HepG2 (cell line): ENCODE measurements around the gene NTMT1. TPM values are rescaled to one million over a fixed set of nuclear protein-coding genes. Genes with fewer than 3 reads are reported as not detected.

ENCODE experiments used
- ATAC-seq: fragments of 200-7000 bp; cut with Tn5 transposase; 3 replicates; pipeline ENCODE4 v1.9.1; 2020; ENCODE audit warnings: mild to moderate bottlenecking, moderate library complexity
- BruUV-seq: library from RNA; stranded (reverse); fragments of 400-500 nt; replicated peaks from 2 replicates; lab custom pipeline; 2021; lab: Mats Ljungman, UMichigan
- CTCF ChIA-PET: fragments of 300-600 bp; formaldehyde crosslinking; extraction: SDS; loops from one replicate; lab custom pipeline; 2021; ENCODE audit warnings: low total read pairs, inconsistent platforms, low intra/inter-chr PET ratio; lab: Yijun Ruan, JAX
- POLR2A ChIA-PET: fragments of 350-600 bp; sonication (Branson Sonifier 250); formaldehyde crosslinking; loops from one replicate; lab custom pipeline; 2020; ENCODE audit warnings: antibody characterized with exemption, inconsistent platforms; lab: Yijun Ruan, JAX
- DNase-seq: peaks from one replicate; pipeline ENCODE4 v3.0.0-alpha.2; 2015; ENCODE audit warnings: low spot score
- FAIRE-seq: peaks from 3 replicates; lab custom pipeline; 2011; peaks lifted over from hg19 to GRCh38; lab: Jason Lieb, UNC
- H2AFZ ChIP-seq: one replicate; pipeline ENCODE4 v1.6.1; 2011; ENCODE audit warnings: low read length, inconsistent platforms
- H3K27ac ChIP-seq: fragments of 300-600 bp; 3 replicates; pipeline ENCODE4 v1.8.0; 2011; ENCODE audit warnings: mixed run types, mild to moderate bottlenecking, mixed read lengths, low read length, inconsistent platforms; ENCODE audit not compliant: insufficient read depth; ENCODE audit errors: extremely low read length
- H3K27me3 ChIP-seq, 2 experiments: fragments of 200-600 bp in 1 of 2; 2 replicates in 1 of 2; 3 replicates in 1 of 2; pipeline versions ENCODE4 v1.6.0 to v1.8.0; 2011; ENCODE audit warnings: low read length in 2 of 2, mild to moderate bottlenecking in 2 of 2, moderate library complexity in 2 of 2, inconsistent platforms in 1 of 2; ENCODE audit not compliant: insufficient read depth in 2 of 2, control insufficient read depth in 1 of 2
- H3K36me3 ChIP-seq, 2 experiments: fragments of 200-600 bp in 1 of 2; replicated peaks in 1 of 2; 2 replicates in 1 of 2; 3 replicates in 1 of 2; pipeline versions ENCODE4 v1.5.1 to v1.8.0; 2011; ENCODE audit warnings: low read length in 2 of 2, inconsistent platforms in 1 of 2; ENCODE audit not compliant: insufficient read depth in 2 of 2, control insufficient read depth in 1 of 2
- H3K4me1 ChIP-seq: 2 replicates; pipeline ENCODE4 v1.5.1; 2012; ENCODE audit warnings: low read length, inconsistent platforms; ENCODE audit not compliant: insufficient read depth
- H3K4me2 ChIP-seq: 2 replicates; pipeline ENCODE4 v1.6.0; 2011; ENCODE audit warnings: low read depth, low read length, inconsistent platforms
- H3K4me3 ChIP-seq, 3 experiments: fragments of 200-600 bp in 1 of 3; sonication (generic), shearing (Covaris generic) in 1 of 3; replicated peaks in 1 of 3; 2 replicates each; pipeline ENCODE4 v1.5.1; 2011 to 2016; ENCODE audit warnings: low read length in 3 of 3, inconsistent platforms in 2 of 3, low read depth in 2 of 3, mild to moderate bottlenecking in 2 of 3, control low read depth in 1 of 3, mixed read lengths in 1 of 3; ENCODE audit not compliant: insufficient read depth in 1 of 3
- H3K79me2 ChIP-seq: one replicate; pipeline ENCODE4 v1.6.1; 2011; ENCODE audit warnings: low read length, inconsistent platforms; ENCODE audit not compliant: insufficient read depth
- H3K9ac ChIP-seq: 2 replicates; pipeline ENCODE4 v1.6.0; 2011; ENCODE audit warnings: mild to moderate bottlenecking, low read depth, low read length, inconsistent platforms; ENCODE audit not compliant: insufficient read depth
- H3K9me3 ChIP-seq: 2 replicates; pipeline ENCODE4 v1.5.1; 2012; ENCODE audit warnings: mild to moderate bottlenecking, low read length
- H4K20me1 ChIP-seq: 2 replicates; pipeline ENCODE4 v1.6.0; 2011; ENCODE audit warnings: inconsistent platforms, mild to moderate bottlenecking, low read length, moderate library complexity; ENCODE audit not compliant: insufficient read depth
- CREB3 ChIP-seq: sonication (generic); formaldehyde crosslinking; IDR thresholded peaks from 2 replicates; pipeline ENCODE4 v1.5.0; 2020; ENCODE audit warnings: missing genetic modification reagents
- DMTF1 ChIP-seq: sonication (generic); formaldehyde crosslinking; IDR thresholded peaks from 2 replicates; pipeline ENCODE4 v1.4.0; 2020; ENCODE audit warnings: mild to moderate bottlenecking, missing genetic modification reagents
- KDM2A ChIP-seq: sonication (generic); formaldehyde crosslinking; IDR thresholded peaks from 2 replicates; pipeline ENCODE4 v1.4.0; 2020; ENCODE audit warnings: low read depth, missing genetic modification reagents, borderline replicate concordance
- SAFB2 ChIP-seq: sonication (generic); formaldehyde crosslinking; IDR thresholded peaks from 2 replicates; pipeline ENCODE4 v1.5.1; 2020; ENCODE audit warnings: missing genetic modification reagents, low read depth, mild to moderate bottlenecking, borderline replicate concordance
- SALL1 ChIP-seq: sonication (generic); formaldehyde crosslinking; IDR thresholded peaks from 2 replicates; pipeline ENCODE4 v1.8.0; 2022; ENCODE audit warnings: mild to moderate bottlenecking, missing genetic modification reagents
- TFAP4 ChIP-seq: sonication (generic); IDR thresholded peaks from 2 replicates; pipeline ENCODE4 v1.6.1; 2016; ENCODE audit warnings: low read depth, borderline replicate concordance
- ZFX ChIP-seq: sonication (generic); formaldehyde crosslinking; IDR thresholded peaks from 2 replicates; pipeline ENCODE4 v1.4.0; 2020; ENCODE audit warnings: mild to moderate bottlenecking, low read depth, missing genetic modification reagents, moderate library complexity
- ZNF430 ChIP-seq: sonication (generic); formaldehyde crosslinking; IDR thresholded peaks from 2 replicates; pipeline ENCODE4 v1.9.0; 2021; ENCODE audit warnings: mild to moderate bottlenecking, missing genetic modification reagents
- ZNF496 ChIP-seq: sonication (generic); formaldehyde crosslinking; IDR thresholded peaks from 2 replicates; pipeline ENCODE4 v1.8.1; 2023; ENCODE audit warnings: mild to moderate bottlenecking, moderate library complexity, missing genetic modification reagents; ENCODE audit not compliant: insufficient replicate concordance
- WGBS: methylation state at CpG from one replicate; pipeline ENCODE4 v1.1.6; 2017; ENCODE audit warnings: low lambda C conversion rate; 5-methylcytosine and 5-hydroxymethylcytosine counted together
- in situ Hi-C: cut with HindIII; loops from 2 replicates; pipeline ENCODE4 v1.10.0; 2017; ENCODE audit warnings: low pct_unique_long_range_greater_than_20kb; ENCODE audit not compliant: extremely low pct_ligation_motif_present
- intact Hi-C: fragments of 100-400 bp; cut with micrococcal nuclease; formaldehyde crosslinking; loops from one replicate; pipeline ENCODE4 v1.10.0; 2022; ENCODE audit not compliant: unreplicated experiment
- polyA plus RNA-seq, 8 experiments: library from polyadenylated mRNA; depleted of rRNA in 3 of 8; stranded (reverse) in 7 of 8; unstranded in 1 of 8; fragments of >200 nt; fragmentation: Illumina TruSeq in 4 of 8; extraction: Trizol in 4 of 8; gene quantifications; 2 replicates each; pipeline versions ENCODE4 v1.2.1 to v1.2.3, GENCODE V29; 2011 to 2016; ENCODE audit warnings: low read depth in 4 of 8, missing spikeins in 1 of 8, mixed read lengths in 1 of 8; ENCODE audit not compliant: insufficient read depth in 1 of 8
- total RNA-seq, 5 experiments: library from RNA; depleted of rRNA; stranded (reverse); fragments of >200 nt; fragmentation: Illumina TruSeq; extraction: Trizol; gene quantifications; 2 replicates each; pipeline ENCODE4 v1.2.3, GENCODE V29; 2016; ENCODE audit warnings: low read depth in 1 of 5
- TF ChIP-seq, protein P1 (sequence below): sonication (generic); formaldehyde crosslinking; IDR thresholded peaks from 2 replicates; pipeline ENCODE4 v1.9.0; 2021; ENCODE audit warnings: mild to moderate bottlenecking, missing genetic modification reagents

Gene NTMT1
- total and polyA plus RNA-seq, 2 of the 13 experiments (the other 11 are each of a cell fraction or from before 2014, with no cell fraction given), result 49.1 to 53.8 TPM

DNA sequence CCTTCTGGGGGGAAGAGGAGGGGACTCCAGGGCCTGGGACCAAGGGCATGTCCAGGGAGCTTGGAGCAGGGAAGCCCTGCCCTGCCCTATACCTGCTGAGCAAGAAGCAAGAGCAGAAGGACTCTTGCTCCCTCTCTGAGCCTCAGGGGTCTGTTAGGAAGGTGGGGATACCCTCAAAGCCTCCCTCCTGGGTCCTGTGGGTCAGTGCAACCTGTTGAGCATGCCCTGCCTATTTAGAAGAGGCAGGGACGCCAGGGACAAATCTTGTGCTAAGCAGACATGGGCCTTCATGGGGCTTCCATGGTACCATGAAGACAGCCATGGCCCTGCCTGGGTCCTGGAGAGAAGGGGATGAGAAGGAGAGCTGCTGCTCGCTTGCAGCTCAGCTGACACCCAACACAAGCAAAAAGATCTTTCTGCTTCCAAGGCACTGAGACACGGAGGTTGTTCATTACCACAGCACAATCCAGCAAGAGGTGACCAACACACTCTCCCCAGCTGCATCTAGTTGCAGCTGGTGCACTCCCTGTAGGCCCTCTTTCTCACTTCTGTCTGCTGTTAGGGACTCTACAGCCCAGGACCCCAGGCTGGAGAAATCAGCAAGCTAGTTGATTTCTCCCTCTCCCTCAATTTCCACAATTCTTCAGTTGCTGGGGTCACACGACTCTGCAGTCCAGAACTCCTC is 44.3 kb upstream of the NTMT1 start:
- BruUV-seq, result no TSS peak
- 70% methylated on average over 4 of the region's 4 CpGs for WGBS
- no peak for FAIRE-seq
- ATAC-seq, result no peak
- H3K4me1 ChIP-seq, result peaks cover 71% of the 10 kb centered on the region
- no peak overlapping the region for H3K27ac ChIP-seq
- H3K36me3 ChIP-seq, result no peaks in the 10 kb centered on the region
- no peak overlapping the region for H2AFZ ChIP-seq
- intact Hi-C loops, result no loop called here
- H3K9ac ChIP-seq, result peak overlapping the region; percentile 13; the same call in 1 of the 2 replicates
- CTCF ChIA-PET, result no interaction called here
- in situ Hi-C loops, result no loop called here
- DNase-seq, result no peak
- no peaks in the 10 kb centered on the region for H4K20me1 ChIP-seq
- peak overlapping the region; percentile 67 for H3K4me2 ChIP-seq
- peak overlapping the region in 1 of 3 experiments; percentile 19; a peak in 2 of 6 replicates for H3K4me3 ChIP-seq
- H3K9me3 ChIP-seq, result no peaks in the 10 kb centered on the region
- peaks cover 9% of the 10 kb centered on the region for H3K79me2 ChIP-seq
- POLR2A ChIA-PET, result interaction anchor here (2.0 to 2.9 kb wide), 5 partner anchors 11 to 85 kb away, joined by 8 to 61 read pairs (median 26); no protein-coding TSS in a partner anchor
- no peaks in the 10 kb centered on the region for H3K27me3 ChIP-seq
- TF ChIP-seq ZNF430 (CRISPR knock-in tag) (no peak), ZFX (CRISPR knock-in tag) (0 out of 2 replicates have a peak, but pooled peaks have one; percentile 12), KDM2A (CRISPR knock-in tag) (0 out of 2 replicates have a peak, but pooled peaks have one; percentile 20), CREB3 (CRISPR knock-in tag) (no peak), DMTF1 (CRISPR knock-in tag) (no peak), ZNF496 (CRISPR knock-in tag) (no peak), TFAP4 (no peak), SAFB2 (CRISPR knock-in tag) (no peak), SALL1 (CRISPR knock-in tag) (peak; percentile 4; the same call in 1 of the 2 replicates)
- TF ChIP-seq, protein P1, sequence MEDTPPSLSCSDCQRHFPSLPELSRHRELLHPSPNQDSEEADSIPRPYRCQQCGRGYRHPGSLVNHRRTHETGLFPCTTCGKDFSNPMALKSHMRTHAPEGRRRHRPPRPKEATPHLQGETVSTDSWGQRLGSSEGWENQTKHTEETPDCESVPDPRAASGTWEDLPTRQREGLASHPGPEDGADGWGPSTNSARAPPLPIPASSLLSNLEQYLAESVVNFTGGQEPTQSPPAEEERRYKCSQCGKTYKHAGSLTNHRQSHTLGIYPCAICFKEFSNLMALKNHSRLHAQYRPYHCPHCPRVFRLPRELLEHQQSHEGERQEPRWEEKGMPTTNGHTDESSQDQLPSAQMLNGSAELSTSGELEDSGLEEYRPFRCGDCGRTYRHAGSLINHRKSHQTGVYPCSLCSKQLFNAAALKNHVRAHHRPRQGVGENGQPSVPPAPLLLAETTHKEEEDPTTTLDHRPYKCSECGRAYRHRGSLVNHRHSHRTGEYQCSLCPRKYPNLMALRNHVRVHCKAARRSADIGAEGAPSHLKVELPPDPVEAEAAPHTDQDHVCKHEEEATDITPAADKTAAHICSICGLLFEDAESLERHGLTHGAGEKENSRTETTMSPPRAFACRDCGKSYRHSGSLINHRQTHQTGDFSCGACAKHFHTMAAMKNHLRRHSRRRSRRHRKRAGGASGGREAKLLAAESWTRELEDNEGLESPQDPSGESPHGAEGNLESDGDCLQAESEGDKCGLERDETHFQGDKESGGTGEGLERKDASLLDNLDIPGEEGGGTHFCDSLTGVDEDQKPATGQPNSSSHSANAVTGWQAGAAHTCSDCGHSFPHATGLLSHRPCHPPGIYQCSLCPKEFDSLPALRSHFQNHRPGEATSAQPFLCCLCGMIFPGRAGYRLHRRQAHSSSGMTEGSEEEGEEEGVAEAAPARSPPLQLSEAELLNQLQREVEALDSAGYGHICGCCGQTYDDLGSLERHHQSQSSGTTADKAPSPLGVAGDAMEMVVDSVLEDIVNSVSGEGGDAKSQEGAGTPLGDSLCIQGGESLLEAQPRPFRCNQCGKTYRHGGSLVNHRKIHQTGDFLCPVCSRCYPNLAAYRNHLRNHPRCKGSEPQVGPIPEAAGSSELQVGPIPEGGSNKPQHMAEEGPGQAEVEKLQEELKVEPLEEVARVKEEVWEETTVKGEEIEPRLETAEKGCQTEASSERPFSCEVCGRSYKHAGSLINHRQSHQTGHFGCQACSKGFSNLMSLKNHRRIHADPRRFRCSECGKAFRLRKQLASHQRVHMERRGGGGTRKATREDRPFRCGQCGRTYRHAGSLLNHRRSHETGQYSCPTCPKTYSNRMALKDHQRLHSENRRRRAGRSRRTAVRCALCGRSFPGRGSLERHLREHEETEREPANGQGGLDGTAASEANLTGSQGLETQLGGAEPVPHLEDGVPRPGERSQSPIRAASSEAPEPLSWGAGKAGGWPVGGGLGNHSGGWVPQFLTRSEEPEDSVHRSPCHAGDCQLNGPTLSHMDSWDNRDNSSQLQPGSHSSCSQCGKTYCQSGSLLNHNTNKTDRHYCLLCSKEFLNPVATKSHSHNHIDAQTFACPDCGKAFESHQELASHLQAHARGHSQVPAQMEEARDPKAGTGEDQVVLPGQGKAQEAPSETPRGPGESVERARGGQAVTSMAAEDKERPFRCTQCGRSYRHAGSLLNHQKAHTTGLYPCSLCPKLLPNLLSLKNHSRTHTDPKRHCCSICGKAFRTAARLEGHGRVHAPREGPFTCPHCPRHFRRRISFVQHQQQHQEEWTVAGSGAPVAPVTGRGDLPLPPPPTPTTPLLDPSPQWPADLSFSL, result no peak
